ENCODE measurements around the gene SENP2.
"Not testable (repeated sequence)": the region's sequence is repeated elsewhere in the genome, so short reads cannot be mapped to it uniquely, and the experiment has no call there.

SENP2 gene

GRCh38 chr3:185585859-185586685 is at the start of gene SENP2:
Gene SENP2, plus strand, starts transcription at chr3:185586295. Its CDS starts 119 bp downstream, at chr3:185586414.
- peak; percentile 98 for DNase-seq

GRCh38 chr3:185537369-185537970 is 48.6 kb upstream of the SENP2 start:
- DNase-seq: peak; percentile 44

- DNase-seq: no peak
Observed at GRCh38 chr3:185539934-185540333, 46.2 kb upstream of the SENP2 start.

DNA sequence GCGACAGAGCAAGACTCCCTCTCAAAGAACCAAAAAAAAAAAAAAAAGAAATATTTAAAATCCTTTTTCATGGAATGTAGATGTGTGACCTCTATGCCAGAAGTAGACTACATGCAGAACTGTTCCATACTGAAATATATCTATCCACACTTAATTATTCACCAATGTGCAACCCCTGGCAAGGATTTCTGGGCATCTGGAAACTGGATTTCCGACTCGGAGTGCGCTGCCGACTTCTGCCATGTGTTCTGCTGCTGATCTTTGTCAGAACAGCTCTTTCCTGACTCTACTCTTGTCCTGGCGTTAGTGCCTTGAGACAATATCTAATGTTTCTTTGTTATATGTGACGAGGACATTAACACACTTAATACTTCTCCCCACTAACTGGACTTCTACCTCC is 45.4 kb upstream of the SENP2 start:
- no peak for DNase-seq

DNA sequence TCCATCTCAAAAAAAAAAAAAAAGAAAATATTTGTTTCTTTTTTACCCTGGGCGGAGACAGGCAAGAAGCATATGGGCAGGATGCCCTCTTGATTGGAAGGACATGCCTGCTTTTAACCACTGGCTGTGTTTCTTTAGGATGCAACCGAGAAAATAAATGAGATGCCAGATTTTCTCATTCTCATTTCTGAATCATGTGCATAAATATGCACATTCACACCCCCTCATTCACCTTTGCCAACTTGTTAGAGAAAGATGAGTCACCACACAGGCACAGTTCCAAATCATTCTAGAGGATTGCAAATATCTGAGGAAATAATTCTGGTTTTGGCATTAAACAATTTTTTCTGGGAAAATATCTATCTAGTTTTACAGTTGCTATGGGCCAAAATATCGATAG is 37.0 kb upstream of the SENP2 start:
- DNase-seq: no peak

DNA sequence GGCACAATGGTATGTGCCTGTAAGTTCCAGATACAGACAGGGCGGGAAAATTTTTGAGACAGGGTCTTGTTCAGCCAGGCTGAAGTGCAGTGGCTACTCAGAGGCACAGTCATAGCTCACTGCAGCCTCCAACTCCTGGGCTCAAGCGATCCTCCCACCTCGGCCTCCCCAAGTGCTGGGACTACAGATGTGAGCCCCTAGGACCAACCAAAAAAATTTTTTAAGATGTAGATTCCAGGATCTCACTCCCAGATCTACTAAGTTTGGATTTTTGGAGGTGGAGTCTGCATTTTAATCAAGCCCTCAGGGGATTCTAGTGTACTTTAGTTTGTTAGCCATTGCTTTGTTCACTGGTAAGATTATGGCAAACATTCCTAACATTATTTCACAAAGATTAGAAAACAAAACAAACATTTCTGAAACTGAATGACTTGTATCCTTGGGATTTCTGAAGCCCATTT is 36.4 kb upstream of the SENP2 start:
- DNase-seq: no peak

- peak; percentile 55 for DNase-seq
Observed at GRCh38 chr3:185552358-185552877, 33.7 kb upstream of the SENP2 start, which contains the start of gene LIPH. Gene LIPH, minus strand, starts transcription at chr3:185552588. Its CDS starts 117 bp downstream, at chr3:185552471.

GRCh38 chr3:185555101-185555501 is 31.0 kb upstream of the SENP2 start:
- no peak for DNase-seq

DNA sequence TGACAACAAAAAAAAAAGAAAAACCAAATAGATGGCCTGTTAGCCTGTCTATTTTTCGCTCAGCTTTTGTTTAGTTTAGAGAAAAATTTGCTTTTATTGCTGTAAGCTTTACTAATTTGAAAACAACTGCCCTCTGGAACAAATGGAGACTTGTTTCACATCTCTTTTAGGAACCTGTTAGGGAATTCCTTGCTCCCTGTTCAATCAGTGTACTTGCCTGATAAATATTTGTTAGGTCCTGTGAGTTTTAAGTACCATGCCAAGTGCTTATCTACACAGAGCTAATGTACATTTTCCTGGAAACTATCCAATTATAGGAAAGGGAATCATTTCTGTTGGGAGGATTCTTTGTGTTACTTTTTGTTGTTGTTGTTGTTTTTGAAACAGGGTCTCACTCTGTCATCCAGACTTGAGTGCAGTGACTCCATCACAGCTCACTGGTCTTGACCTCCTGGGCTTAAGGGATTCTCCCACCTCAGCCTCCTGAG is 30.2 kb upstream of the SENP2 start:
- no peak for DNase-seq

DNA sequence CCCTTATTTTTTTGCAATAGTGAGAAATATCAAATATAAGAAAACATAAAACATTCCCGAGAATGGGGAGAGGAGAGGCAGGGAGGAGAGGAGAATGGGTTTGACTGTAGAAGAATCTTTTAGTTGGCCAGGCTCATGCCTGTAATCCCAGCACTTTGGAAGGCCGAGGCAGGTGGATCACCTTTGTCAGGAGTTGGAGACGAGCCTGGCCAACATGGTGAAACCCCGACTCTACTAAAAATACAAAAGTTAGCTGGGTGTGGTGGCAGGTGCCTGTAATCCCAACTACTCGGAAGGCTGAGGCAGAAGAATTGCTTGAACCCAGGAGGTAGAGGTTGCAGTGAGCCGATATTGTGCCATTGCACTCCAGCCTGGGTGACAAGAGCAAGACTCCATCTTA is 29.5 kb upstream of the SENP2 start:
- not testable (repeated sequence) for DNase-seq

- DNase-seq: no peak
Observed at GRCh38 chr3:185558395-185558794, 27.7 kb upstream of the SENP2 start.

DNA sequence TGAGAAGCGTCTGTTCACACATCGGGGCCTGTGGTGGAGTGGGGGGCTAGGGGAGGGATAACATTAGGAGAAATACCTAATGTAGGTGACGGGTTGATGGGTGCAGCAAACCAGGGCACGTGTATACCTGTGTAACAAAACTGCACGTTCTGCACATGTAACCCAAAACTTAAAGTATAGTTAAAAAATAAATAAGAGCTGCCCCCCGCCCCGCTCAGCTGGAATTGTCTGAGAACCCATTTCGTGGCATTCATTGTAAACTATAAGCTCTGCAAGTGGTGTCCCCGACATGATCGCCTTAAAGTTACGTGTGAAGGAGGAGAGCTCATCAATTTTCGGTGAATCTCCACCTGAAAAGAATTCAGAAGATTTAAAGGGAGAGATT is 26.4 kb upstream of the SENP2 start:
- DNase-seq: no peak

GRCh38 chr3:185560676-185561075 is 25.4 kb upstream of the SENP2 start:
- no peak for DNase-seq

- no peak for DNase-seq
Observed at GRCh38 chr3:185561374-185561943, 24.6 kb upstream of the SENP2 start.

DNA sequence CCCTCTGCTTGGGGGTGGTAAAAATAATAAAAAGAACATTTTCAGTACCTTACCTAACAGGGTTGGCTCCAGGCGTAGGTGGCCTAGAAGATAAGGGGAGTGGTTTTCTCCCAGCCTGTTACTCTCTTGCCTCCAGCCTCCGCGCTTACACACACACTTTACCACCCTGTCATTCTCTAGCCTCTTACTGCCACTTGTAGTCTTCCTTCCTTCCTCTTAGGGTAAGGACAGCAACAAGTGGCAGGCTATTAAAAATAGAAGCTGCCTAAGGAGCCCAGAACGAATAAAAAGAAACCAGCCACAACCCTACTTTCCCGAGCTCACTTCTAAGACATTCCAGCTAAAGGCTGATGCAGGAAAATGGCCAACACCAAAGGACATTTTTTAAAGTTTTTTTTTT is 24.1 kb upstream of the SENP2 start:
- DNase-seq: no peak

- DNase-seq: no peak
Observed at GRCh38 chr3:185572183-185572582, 13.9 kb upstream of the SENP2 start.

DNA sequence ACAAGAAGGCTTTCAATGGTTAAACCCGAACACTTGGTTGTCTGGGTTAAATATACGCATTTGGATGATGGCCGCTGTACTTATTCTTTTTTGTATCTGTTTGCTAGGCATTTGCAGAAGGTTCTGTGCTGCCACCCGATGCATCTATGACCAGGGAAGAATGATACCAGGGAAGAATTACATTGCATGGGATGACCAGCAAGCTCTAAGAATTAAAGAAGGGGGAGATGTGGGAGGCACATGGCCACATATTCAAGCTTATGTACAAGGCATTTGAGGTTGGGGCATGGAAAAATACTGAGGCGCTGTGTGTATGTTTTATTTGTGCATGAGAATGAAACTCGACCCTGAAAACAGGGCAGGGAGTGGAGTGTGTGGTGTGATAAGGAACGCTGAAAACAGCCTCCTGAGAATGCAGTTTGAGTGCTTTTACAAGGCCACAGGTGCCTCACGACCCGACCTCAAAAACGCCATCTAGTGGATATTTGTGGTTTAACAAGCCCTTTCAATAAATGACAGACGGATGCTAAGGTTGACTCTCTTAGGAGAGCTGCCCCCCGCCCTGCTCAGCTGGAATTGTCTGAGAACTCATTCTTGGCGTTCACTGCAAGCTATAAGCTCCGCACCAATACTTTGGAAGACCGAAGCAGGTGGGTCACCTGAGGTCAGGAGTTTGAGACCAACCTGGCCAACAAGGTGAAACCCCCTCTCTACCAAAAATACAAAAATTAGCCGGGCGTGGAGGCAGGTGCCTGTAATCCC is 10.8 kb upstream of the SENP2 start:
- DNase-seq: peak; percentile 9

- no peak for DNase-seq
Observed at GRCh38 chr3:185582236-185582635, 3.9 kb upstream of the SENP2 start.

DNA sequence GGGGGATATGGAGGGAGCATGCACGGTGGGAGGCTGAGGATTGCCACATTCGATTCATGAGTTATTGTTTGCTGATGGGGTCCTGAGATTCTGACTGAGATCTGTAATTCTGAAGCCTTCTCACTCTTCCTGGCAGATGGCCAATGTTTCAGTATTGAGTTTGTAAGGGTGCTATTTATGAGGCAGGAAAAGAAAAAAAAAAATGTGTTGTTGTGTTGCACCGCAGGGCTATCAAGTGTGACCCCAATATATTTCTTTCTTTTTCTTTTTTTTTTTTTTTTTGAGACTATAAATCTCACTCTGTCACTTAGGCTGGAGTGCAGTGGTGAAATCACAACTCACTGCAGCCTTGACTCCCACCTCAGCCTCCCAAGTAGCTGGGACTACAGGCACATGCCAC is 3.2 kb upstream of the SENP2 start:
- DNase-seq: no peak

GRCh38 chr3:185583925-185584324 is 2.2 kb upstream of the SENP2 start:
- DNase-seq: no peak

DNA sequence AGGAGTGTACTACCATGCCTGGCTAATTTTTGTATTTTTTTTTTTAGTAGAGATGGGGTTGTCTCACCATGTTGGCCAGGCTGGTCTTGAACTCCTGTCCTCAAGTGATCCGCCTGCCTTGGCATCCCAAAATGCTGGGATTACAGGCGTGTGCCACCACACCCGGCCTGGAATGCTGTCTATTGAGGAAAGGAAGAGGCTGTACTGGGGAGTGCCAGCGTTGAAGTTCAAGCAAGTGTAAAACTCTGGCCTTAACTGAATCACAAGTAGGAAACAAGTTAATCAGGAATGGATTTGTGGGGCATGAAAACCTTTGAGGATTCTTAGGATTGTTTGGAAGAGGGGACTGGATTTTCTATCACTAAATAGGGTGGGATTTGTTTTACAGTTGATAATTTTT is 1.4 kb upstream of the SENP2 start:
- no peak for DNase-seq

DNA sequence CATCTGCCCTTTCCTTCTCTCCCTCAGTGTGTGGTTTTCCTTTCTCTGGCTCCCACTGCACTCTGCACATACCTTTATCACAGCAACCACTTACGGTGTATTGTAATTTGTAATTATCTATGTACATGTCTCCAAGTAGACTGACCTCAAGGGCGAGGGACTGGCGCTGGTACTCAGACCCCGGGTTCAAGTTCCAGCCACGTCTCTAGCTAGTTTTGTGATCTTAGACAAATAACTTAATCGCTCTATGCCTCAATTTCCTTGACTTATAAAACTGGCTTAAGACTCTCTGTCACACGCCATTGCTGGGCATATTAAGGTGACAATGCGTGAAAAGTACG is 607 bp upstream of the SENP2 start:
- DNase-seq: no peak

- DNase-seq: no peak
Observed at GRCh38 chr3:185586686-185587039, 568 bp downstream of the SENP2 start.

All from DMS153 (cell line).